Hepatic stellate cell (primary cell): ENCODE data around the gene PRR9.
"Not testable (repeated sequence)": the region's sequence is repeated elsewhere in the genome, so short reads cannot be mapped to it uniquely, and the experiment has no call there.

Experiments used
- DNase-seq: peaks from one replicate; pipeline ENCODE4 v3.0.0; 2011; ENCODE audit warnings: low spot score

Gene PRR9

GRCh38 chr1:153229076-153229829, 11.9 kb downstream of the PRR9 start:
- DNase-seq, result not testable (repeated sequence)

- no peak for DNase-seq
Observed at GRCh38 chr1:153231363-153231762, 14.0 kb downstream of the PRR9 start.

GRCh38 chr1:153231785-153232184, 14.4 kb downstream of the PRR9 start:
- no peak for DNase-seq

GRCh38 chr1:153232553-153232952, 15.2 kb downstream of the PRR9 start:
- DNase-seq, result no peak

- DNase-seq, result no peak
Observed at GRCh38 chr1:153233448-153233847, 16.1 kb downstream of the PRR9 start.

GRCh38 chr1:153238527-153238926, 21.1 kb downstream of the PRR9 start:
- no peak for DNase-seq

GRCh38 chr1:153242160-153242559, 24.8 kb downstream of the PRR9 start:
- no peak for DNase-seq

GRCh38 chr1:153245466-153245865, 28.1 kb downstream of the PRR9 start:
- no peak for DNase-seq

GRCh38 chr1:153246018-153246417, 28.6 kb downstream of the PRR9 start:
- no peak for DNase-seq

GRCh38 chr1:153246825-153247224, 29.4 kb downstream of the PRR9 start:
- no peak for DNase-seq

GRCh38 chr1:153248176-153248879, 30.9 kb downstream of the PRR9 start:
- no peak for DNase-seq

- DNase-seq, result no peak
Observed at GRCh38 chr1:153250166-153250565, 32.8 kb downstream of the PRR9 start.

GRCh38 chr1:153251087-153251486, 33.7 kb downstream of the PRR9 start:
- no peak for DNase-seq

GRCh38 chr1:153251562-153251961, 34.2 kb downstream of the PRR9 start:
- no peak for DNase-seq

GRCh38 chr1:153251988-153252387, 34.6 kb downstream of the PRR9 start:
- no peak for DNase-seq

GRCh38 chr1:153253076-153253475, 35.7 kb downstream of the PRR9 start:
- no peak for DNase-seq

- no peak for DNase-seq
Observed at GRCh38 chr1:153253693-153254092, 36.3 kb downstream of the PRR9 start.

GRCh38 chr1:153259387-153259786, 42.0 kb downstream of the PRR9 start, which contains the start of gene LORICRIN:
Gene LORICRIN, plus strand, starts transcription at chr1:153259687. Its CDS starts 1,263 bp downstream, at chr1:153260950.
- no peak for DNase-seq

- no peak for DNase-seq
Observed at GRCh38 chr1:153260585-153261280, 43.3 kb downstream of the PRR9 start.

GRCh38 chr1:153261281-153262069, 44.1 kb downstream of the PRR9 start:
- no peak for DNase-seq

GRCh38 chr1:153262070-153262366, 44.6 kb downstream of the PRR9 start:
- no peak for DNase-seq

GRCh38 chr1:153262462-153263157, 45.2 kb downstream of the PRR9 start:
- no peak for DNase-seq
